ENCODE measurements around the gene SLC33A1.

DNA sequence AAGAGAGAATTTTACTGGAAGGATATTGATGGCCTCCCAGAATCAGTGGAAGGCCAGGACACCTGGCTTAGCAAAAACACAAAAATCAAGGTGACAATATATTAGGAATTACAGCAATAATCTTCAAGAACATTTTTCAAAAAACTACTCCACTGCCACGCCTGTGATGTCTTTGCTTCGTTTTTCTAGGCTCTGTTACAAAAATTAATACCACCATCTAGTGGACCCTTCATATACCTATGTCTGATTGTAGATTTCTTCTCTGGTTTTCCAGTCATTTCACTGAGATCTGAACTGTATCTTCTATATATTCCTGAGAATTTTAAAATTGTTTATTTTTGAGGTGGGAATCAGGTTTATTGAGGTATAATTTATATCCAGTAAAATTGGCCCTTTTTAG, 5.6 kb upstream of the SLC33A1 start:
- TF ChIP-seq, protein P1, sequence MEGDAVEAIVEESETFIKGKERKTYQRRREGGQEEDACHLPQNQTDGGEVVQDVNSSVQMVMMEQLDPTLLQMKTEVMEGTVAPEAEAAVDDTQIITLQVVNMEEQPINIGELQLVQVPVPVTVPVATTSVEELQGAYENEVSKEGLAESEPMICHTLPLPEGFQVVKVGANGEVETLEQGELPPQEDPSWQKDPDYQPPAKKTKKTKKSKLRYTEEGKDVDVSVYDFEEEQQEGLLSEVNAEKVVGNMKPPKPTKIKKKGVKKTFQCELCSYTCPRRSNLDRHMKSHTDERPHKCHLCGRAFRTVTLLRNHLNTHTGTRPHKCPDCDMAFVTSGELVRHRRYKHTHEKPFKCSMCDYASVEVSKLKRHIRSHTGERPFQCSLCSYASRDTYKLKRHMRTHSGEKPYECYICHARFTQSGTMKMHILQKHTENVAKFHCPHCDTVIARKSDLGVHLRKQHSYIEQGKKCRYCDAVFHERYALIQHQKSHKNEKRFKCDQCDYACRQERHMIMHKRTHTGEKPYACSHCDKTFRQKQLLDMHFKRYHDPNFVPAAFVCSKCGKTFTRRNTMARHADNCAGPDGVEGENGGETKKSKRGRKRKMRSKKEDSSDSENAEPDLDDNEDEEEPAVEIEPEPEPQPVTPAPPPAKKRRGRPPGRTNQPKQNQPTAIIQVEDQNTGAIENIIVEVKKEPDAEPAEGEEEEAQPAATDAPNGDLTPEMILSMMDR (IDR thresholded peaks at IDR 0.05; ENCODE audit: low read depth, low read length) = peak; percentile 3
- TF ChIP-seq POLR2A (IDR thresholded peaks at IDR 0.05; ENCODE audit: extremely low read depth, insufficient read length) = no peak
- TF ChIP-seq MYC (IDR thresholded peaks at IDR 0.05; ENCODE audit: low read depth, low read length) = no peak
- TF ChIP-seq, protein P2, sequence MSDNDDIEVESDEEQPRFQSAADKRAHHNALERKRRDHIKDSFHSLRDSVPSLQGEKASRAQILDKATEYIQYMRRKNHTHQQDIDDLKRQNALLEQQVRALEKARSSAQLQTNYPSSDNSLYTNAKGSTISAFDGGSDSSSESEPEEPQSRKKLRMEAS (IDR thresholded peaks at IDR 0.05; ENCODE audit: low read depth, low read length) = no peak

Measured in NB4 (cell line).